ENCODE measurements around the gene PRCP. TPM values are rescaled to one million over a fixed set of nuclear protein-coding genes. Genes with fewer than 3 reads are reported as not detected.

PRCP gene
- total RNA-seq, 1 donor from 2014 or later: 62.0 TPM

Other genes starting within 250 kb of the PRCP start
- gene FAM181B, start 166.6 kb downstream of the PRCP start, total RNA-seq: 0.11 and 0.17 TPM in 2 replicates
- gene DDIAS, start 1.3 kb upstream of the PRCP start, total RNA-seq: 2.6 and 4.0 TPM in 2 replicates
- gene RAB30, start 171.5 kb upstream of the PRCP start, total RNA-seq: 35.5 and 40.0 TPM in 2 replicates

Measured in astrocyte (in vitro differentiated cells and primary cell).